ENCODE data around the gene ANO10.
"Not testable (repeated sequence)": the region's sequence is repeated elsewhere in the genome, so short reads cannot be mapped to it uniquely, and the experiment has no call there.

The ANO10 gene, protein sequence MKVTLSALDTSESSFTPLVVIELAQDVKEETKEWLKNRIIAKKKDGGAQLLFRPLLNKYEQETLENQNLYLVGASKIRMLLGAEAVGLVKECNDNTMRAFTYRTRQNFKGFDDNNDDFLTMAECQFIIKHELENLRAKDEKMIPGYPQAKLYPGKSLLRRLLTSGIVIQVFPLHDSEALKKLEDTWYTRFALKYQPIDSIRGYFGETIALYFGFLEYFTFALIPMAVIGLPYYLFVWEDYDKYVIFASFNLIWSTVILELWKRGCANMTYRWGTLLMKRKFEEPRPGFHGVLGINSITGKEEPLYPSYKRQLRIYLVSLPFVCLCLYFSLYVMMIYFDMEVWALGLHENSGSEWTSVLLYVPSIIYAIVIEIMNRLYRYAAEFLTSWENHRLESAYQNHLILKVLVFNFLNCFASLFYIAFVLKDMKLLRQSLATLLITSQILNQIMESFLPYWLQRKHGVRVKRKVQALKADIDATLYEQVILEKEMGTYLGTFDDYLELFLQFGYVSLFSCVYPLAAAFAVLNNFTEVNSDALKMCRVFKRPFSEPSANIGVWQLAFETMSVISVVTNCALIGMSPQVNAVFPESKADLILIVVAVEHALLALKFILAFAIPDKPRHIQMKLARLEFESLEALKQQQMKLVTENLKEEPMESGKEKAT

GRCh38 chr3:43621656-43622432 lies at the start of gene ANO10:
TSS of gene ANO10 (minus strand) at chr3:43622011. CDS start at chr3:43605852, 16,159 bp downstream.
- peak; percentile 93 for DNase-seq

GRCh38 chr3:43670635-43671522 lies 49.1 kb upstream of the ANO10 start:
- DNase-seq = no peak

- DNase-seq = not testable (repeated sequence)
These were observed 43.2 kb upstream of the ANO10 start for GRCh38 chr3:43665011-43665410.

- DNase-seq = not testable (repeated sequence)
These were observed 39.6 kb upstream of the ANO10 start for GRCh38 chr3:43661376-43661775.

DNA sequence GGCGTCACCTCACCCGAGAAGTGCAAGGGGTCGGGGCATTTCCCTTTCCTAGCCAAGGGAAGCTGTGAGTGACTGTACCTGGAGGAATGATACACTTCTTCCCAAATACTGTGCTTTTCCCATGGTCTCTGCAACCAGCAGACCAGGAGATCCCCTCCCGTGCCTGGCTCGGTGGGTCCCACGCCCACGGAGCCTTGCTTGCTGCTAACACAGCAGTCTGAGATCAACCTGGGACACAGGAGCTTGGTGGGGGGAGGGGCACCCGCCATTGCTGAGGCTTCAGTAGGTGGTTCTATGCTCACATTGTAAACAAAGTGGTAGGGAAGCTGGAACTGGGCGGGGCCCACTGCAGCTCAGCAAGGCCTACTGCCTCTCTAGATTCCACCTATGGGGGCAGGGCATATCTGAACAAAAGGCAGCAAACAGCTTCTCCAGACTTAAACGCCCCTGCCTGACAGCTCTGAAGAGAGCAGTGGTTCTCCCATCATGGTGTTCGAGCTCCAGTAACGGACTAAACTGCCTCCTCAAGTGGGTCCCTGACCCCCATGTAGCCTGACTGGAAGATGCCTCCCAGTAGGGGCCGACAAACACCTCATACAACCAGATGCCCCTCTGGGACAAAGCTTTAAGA lies 37.6 kb upstream of the ANO10 start:
- no peak for DNase-seq

GRCh38 chr3:43656390-43656789 lies 34.6 kb upstream of the ANO10 start:
- not testable (repeated sequence) for DNase-seq

- no peak for DNase-seq
These were observed 28.5 kb upstream of the ANO10 start for GRCh38 chr3:43650345-43650744.

GRCh38 chr3:43649365-43649968 lies 27.7 kb upstream of the ANO10 start:
- DNase-seq = no peak

DNA sequence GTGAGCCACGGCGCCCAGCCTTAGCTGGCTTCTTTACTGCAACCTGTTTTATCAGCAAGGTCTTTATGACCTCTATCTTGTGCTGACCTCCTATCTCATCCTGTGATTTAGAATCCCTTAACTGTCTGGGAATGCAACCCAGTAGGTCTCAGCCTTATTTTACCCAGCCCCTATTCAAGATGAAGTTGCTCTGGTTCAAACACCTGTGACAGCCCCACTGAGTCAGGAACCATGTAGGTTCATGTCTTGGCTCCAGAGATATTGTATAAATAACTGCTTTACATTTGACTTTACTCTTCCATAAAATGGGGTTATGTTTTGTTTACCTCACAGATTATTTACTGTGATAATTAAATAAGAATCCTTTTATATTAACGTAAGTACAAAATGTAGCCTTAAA lies 27.1 kb upstream of the ANO10 start:
- no peak for DNase-seq

GRCh38 chr3:43647331-43648166 lies 25.7 kb upstream of the ANO10 start:
- no peak for DNase-seq

- DNase-seq = no peak
These were observed 22.6 kb upstream of the ANO10 start for GRCh38 chr3:43644443-43644842.

DNA sequence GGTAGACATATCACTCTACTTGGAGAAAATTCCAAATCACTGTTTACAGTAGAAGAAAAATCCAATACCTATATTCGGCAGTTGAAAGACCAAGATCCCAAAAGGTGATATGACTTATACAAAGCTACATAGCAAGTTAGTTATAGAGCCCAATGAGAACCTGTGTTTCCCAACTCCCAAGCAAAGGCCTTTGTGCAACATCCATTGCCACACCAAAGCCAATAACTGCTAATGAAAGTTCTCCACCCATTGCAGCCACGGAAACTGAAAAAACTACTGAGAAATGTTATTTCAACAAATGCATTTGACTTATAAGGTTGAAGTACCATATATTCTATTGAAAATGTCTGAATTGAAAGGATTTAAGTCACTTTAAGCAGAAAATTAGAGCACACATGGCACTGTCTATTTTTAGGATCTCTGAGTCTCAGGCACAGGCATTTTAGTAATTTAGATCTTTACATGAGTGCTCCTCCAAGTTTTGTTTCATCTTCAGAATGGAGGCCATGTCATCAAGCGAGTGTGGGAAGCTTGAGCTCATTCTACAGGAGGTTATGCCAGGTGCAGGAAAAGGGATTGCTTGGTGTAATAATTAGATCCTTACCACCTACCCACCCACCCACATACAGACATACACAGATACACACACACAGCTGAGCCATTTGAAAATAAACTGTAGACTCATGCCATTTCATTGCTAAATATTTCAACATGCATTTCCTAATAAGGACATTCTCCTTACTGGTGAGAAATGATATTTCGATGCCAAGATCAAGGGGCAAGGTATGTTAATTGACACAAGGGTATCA lies 19.7 kb upstream of the ANO10 start:
- DNase-seq = no peak

DNA sequence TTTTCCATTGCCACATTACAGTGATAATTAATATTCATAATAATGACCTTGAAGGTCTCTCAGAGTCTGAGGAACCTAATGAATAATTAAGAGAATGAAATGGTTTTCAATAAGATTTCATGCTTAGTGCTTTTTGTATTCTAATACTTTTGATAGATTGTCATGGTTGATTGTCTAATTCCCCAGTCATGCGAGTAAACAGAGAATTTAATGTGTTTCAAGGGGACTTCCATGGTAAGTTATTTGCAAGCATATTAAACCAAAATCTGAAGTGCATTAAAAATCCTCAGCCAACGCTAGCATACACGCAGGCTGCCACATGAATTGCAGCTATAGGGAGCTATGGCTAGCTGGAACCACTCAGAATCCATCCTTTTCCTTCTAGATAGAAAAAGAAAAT lies 18.9 kb upstream of the ANO10 start:
- DNase-seq = no peak

DNA sequence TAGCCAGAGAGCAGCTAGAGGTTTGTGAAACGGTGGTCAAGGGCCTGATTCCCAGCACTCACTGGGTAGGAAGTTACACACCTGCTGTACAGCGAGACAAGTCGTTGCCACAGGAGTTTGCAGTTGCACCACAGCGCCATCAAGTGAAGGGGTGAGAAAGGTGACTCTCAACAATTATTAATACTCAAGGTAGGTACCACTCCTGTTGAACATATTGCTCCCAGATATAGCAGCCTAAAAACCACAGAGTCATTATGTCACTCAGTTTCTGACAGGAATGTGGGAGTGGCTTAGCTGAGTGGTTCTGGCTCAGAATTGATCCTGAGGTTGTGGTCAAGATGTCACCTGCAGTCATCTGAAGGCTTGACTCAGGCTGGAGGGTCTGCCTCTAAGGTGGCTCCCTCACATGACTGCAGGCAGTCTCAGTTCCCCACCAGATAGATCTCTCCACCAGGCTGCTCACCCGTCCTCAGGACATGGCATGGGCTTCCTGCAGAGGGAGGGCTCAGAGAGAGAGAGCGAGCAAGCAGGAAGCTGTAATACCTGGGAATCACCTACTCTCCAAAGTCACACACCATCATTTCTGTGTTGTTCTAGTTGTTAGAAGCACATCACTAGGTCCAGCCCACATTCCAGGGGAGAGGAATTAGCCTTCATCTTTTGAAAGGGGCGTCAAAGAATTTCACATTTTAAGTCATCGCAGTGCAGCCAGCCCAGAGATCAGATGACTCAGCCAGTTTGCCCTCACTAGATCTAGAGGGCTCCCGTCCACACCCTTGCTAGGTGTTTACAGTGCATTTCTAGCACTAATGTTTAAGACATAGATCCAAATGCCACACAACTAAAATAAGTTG lies 17.0 kb upstream of the ANO10 start:
- peak; percentile 23 for DNase-seq

GRCh38 chr3:43637702-43638101 lies 15.9 kb upstream of the ANO10 start:
- no peak for DNase-seq

GRCh38 chr3:43632986-43633385 lies 11.2 kb upstream of the ANO10 start:
- DNase-seq = no peak

DNA sequence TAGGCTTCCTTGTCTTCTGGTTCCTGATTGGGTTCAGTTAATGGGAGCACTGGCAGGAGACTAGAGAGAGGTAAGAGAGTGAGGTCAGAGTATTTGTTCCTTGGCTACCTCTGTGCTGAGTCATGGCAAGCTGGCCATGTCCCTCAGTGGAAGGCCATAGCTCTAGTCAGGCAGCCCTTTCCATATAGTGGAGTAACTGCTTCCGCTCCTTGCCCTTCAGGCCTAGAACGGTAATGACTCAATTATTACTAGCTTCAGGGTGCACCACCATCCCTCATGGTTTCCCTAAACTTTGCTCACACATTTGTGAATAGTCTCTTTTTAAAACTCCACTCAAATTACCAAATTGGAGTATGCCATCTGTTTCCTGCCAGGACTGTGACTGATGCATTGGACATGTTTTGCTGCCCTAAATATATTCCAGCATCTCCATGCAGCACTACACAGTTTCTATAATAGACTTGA lies 10.5 kb upstream of the ANO10 start:
- DNase-seq = no peak

- DNase-seq = no peak
These were observed 7.9 kb upstream of the ANO10 start for GRCh38 chr3:43629741-43630140.

DNA sequence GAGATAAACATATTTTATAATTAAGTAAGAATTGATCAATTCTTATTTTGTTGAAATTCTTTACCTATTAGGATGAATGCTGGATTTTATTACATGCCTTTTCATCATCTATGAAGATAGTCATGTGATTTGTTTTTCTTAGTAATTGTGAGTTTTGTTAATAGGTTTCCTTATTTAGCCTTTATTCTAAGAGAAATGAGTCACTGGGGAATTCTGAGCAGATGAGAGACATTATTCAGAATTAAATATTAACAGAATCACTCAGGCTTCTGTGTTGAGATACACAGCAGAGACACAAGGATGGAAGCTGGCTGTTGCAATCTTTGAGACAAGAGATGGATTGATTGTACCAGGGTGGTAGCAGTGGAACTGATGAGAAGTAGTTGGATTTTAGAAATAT lies 7.4 kb upstream of the ANO10 start:
- no peak for DNase-seq
